Stimulated activated naive CD8-positive, alpha-beta T cell treated with anti-CD3 and anti-CD28 coated beads, Interleukin-15, amount 100 ng/mL, for 72 hours (primary cell): ENCODE results near the gene CSK.

Experiments
- ATAC-seq: fragments of 150-1000 bp; cut with Tn5 transposase; 2 replicates; pipeline ENCODE4 v1.10.0; 2021; ENCODE audit warnings: mild to moderate bottlenecking, moderate library complexity
- DNase-seq, 2 donors: peaks; one replicate each; pipeline ENCODE4 v3.0.0; 2021 to 2022
- H3K27ac Mint-ChIP-seq, 2 donors: one replicate each; pipeline ENCODE4 v1.8.0; 2022; ENCODE audit warnings: mild to moderate bottlenecking in 2 of 2, mixed read lengths in 2 of 2, moderate library complexity in 2 of 2
- H3K27me3 Mint-ChIP-seq: one replicate; pipeline ENCODE4 v1.8.0; 2022; ENCODE audit warnings: mixed read lengths
- H3K4me1 Mint-ChIP-seq: one replicate; pipeline ENCODE4 v1.8.0; 2022; ENCODE audit warnings: mild to moderate bottlenecking, mixed read lengths
- H3K4me3 Mint-ChIP-seq, 2 donors: one replicate each; pipeline ENCODE4 v1.8.0; 2022; ENCODE audit warnings: mild to moderate bottlenecking in 2 of 2, mixed read lengths in 2 of 2, moderate library complexity in 1 of 2
- H3K9me3 Mint-ChIP-seq, 2 donors: one replicate each; pipeline ENCODE4 v1.8.0; 2022; ENCODE audit warnings: mixed read lengths in 2 of 2

The CSK gene

GRCh38 chr15:74789741-74790079, 7.8 kb downstream of the CSK start:
- H3K4me1 Mint-ChIP-seq, result peaks cover 97% of the 10 kb centered on the region
- peak overlapping the region; percentile 89 to 94 for H3K27ac Mint-ChIP-seq
- DNase-seq (no peak), ATAC-seq (no peak)
- peak overlapping the region; percentile 82 to 98 for H3K4me3 Mint-ChIP-seq
- H3K9me3 Mint-ChIP-seq, result no peaks in the 10 kb centered on the region
- no peaks in the 10 kb centered on the region for H3K27me3 Mint-ChIP-seq

GRCh38 chr15:74790080-74790916, 8.4 kb downstream of the CSK start:
- Mint-ChIP-seq H3K4me1 (peaks cover 97% of the 10 kb centered on the region), H3K27ac (peak overlapping the region; percentile 22 to 94)
- DNase-seq, result peak in 1 of 2 donors; percentile 54

GRCh38 chr15:74791007-74791406, 9.1 kb downstream of the CSK start:
- H3K27me3 Mint-ChIP-seq, result no peaks in the 10 kb centered on the region
- peak overlapping the region in 1 of 2 donors; percentile 88 for H3K27ac Mint-ChIP-seq
- ATAC-seq, result no peak
- peak overlapping the region; percentile 82 to 98 for H3K4me3 Mint-ChIP-seq
- no peak for DNase-seq
- H3K4me1 Mint-ChIP-seq, result peaks cover 98% of the 10 kb centered on the region
- H3K9me3 Mint-ChIP-seq, result no peaks in the 10 kb centered on the region

More at GRCh38 chr15:74790080-74790916, 8.4 kb downstream of the CSK start:
- peak overlapping the region; percentile 82 to 98 for H3K4me3 Mint-ChIP-seq
- H3K27me3 Mint-ChIP-seq, result no peaks in the 10 kb centered on the region
- no peaks in the 10 kb centered on the region for H3K9me3 Mint-ChIP-seq
- ATAC-seq, result no peak

GRCh38 chr15:74791667-74792066, 9.8 kb downstream of the CSK start:
- H3K4me3 Mint-ChIP-seq, result peak overlapping the region; percentile 64 to 82
- ATAC-seq (no peak), DNase-seq (no peak)
- H3K4me1 Mint-ChIP-seq, result peaks cover 98% of the 10 kb centered on the region
- H3K9me3 Mint-ChIP-seq, result no peaks in the 10 kb centered on the region
- H3K27me3 Mint-ChIP-seq, result no peaks in the 10 kb centered on the region
- H3K27ac Mint-ChIP-seq, result peak overlapping the region; percentile 49 to 88

GRCh38 chr15:74792227-74793016, 10.5 kb downstream of the CSK start:
- DNase-seq, result no peak
- peak overlapping the region; percentile 64 to 82 for H3K4me3 Mint-ChIP-seq
- peaks cover 96% of the 10 kb centered on the region for H3K4me1 Mint-ChIP-seq
- no peaks in the 10 kb centered on the region for H3K27me3 Mint-ChIP-seq
- ATAC-seq, result no peak
- peak overlapping the region; percentile 85 to 88 for H3K27ac Mint-ChIP-seq
- no peaks in the 10 kb centered on the region for H3K9me3 Mint-ChIP-seq

- DNase-seq, result peak; percentile 51 to 66
- Mint-ChIP-seq H3K27ac (peak overlapping the region; percentile 84 to 85), H3K27me3 (no peaks in the 10 kb centered on the region), H3K4me3 (peak overlapping the region; percentile 64 to 82), H3K9me3 (no peaks in the 10 kb centered on the region), H3K4me1 (peaks cover 96% of the 10 kb centered on the region)
- peak; percentile 25 for ATAC-seq
Measured at GRCh38 chr15:74793135-74794028, 11.5 kb downstream of the CSK start.

- no peaks in the 10 kb centered on the region for H3K9me3 Mint-ChIP-seq
- peak overlapping the region; percentile 87 to 96 for H3K27ac Mint-ChIP-seq
- no peak for DNase-seq
- no peaks in the 10 kb centered on the region for H3K27me3 Mint-ChIP-seq
- peak; percentile 37 for ATAC-seq
- H3K4me1 Mint-ChIP-seq, result peaks cover 96% of the 10 kb centered on the region
- H3K4me3 Mint-ChIP-seq, result peak overlapping the region; percentile 55 to 58
Measured at GRCh38 chr15:74794248-74794969, 12.5 kb downstream of the CSK start.

GRCh38 chr15:74794970-74795349, 13.1 kb downstream of the CSK start:
- H3K4me3 Mint-ChIP-seq, result peak overlapping the region; percentile 55 to 58
- DNase-seq, result no peak
- H3K4me1 Mint-ChIP-seq, result peaks cover 96% of the 10 kb centered on the region
- H3K27me3 Mint-ChIP-seq, result no peaks in the 10 kb centered on the region
- ATAC-seq, result no peak
- no peaks in the 10 kb centered on the region for H3K9me3 Mint-ChIP-seq
- peak overlapping the region; percentile 89 to 96 for H3K27ac Mint-ChIP-seq

- Mint-ChIP-seq H3K4me3 (peak overlapping the region; percentile 56 to 57), H3K9me3 (no peaks in the 10 kb centered on the region), H3K4me1 (peaks cover 94% of the 10 kb centered on the region), H3K27me3 (no peaks in the 10 kb centered on the region), H3K27ac (peak overlapping the region; percentile 83 to 90)
- peak in 1 of 2 donors; percentile 57 for DNase-seq
- ATAC-seq, result peak; percentile 19
Measured at GRCh38 chr15:74795966-74796625, 14.2 kb downstream of the CSK start.

GRCh38 chr15:74798388-74799254, 16.7 kb downstream of the CSK start:
- H3K4me1 Mint-ChIP-seq, result peaks cover 78% of the 10 kb centered on the region
- ATAC-seq (no peak), DNase-seq (peak in 1 of 2 donors; percentile 28)
- no peaks in the 10 kb centered on the region for H3K9me3 Mint-ChIP-seq
- H3K4me3 Mint-ChIP-seq, result peak overlapping the region; percentile 60 to 71
- H3K27ac Mint-ChIP-seq, result peak overlapping the region; percentile 90 to 92
- no peaks in the 10 kb centered on the region for H3K27me3 Mint-ChIP-seq

- peak in 1 of 2 donors; percentile 41 for DNase-seq
- no peaks in the 10 kb centered on the region for H3K9me3 Mint-ChIP-seq
- peak overlapping the region; percentile 29 to 41 for H3K4me3 Mint-ChIP-seq
Measured at GRCh38 chr15:74799255-74799855, 17.5 kb downstream of the CSK start.

GRCh38 chr15:74799856-74800558, 18.1 kb downstream of the CSK start:
- peaks cover 72% of the 10 kb centered on the region for H3K4me1 Mint-ChIP-seq
- peak overlapping the region in 1 of 2 donors; percentile 41 for H3K4me3 Mint-ChIP-seq

More at GRCh38 chr15:74799255-74799855, 17.5 kb downstream of the CSK start:
- peaks cover 77% of the 10 kb centered on the region for H3K4me1 Mint-ChIP-seq
- H3K27ac Mint-ChIP-seq, result peak overlapping the region in 1 of 2 donors; percentile 78
- H3K27me3 Mint-ChIP-seq, result no peaks in the 10 kb centered on the region
- ATAC-seq, result peak; percentile 40

More at GRCh38 chr15:74799856-74800558, 18.1 kb downstream of the CSK start:
- DNase-seq, result peak; percentile 86 to 88
- H3K27ac Mint-ChIP-seq, result peak overlapping the region; percentile 13 to 63
- no peaks in the 10 kb centered on the region for H3K27me3 Mint-ChIP-seq
- no peaks in the 10 kb centered on the region for H3K9me3 Mint-ChIP-seq
- peak; percentile 92 for ATAC-seq
